ENCODE data around the gene UBE2I.

DNA sequence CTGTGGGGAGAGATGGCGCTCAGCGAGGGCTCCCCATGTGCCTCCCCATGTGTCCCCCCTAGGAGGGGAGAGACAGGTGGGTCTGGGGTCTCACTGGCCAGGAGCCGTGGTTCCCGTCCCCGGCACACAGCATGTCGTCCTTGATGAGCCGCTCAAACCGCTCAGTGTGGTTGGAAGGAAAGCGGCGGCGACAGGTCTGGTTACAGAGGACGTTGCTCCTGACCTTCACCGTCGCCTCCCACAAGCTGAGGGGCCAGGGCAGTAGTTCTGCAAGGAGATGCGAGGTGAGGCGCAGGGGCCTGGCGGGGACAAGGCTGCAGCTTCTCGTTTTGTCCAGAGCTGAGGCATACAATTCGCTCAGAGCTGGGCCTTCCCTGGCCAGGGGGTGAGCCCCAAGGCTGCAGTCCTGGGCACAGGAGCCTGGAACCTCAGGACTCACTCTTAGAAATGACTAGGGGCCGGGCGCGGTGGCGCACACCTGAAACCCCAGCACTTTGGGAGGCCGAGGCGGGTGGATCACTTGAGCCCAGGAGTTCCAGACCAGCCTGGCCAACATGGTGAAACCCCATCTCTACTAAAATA is 22.8 kb upstream of the UBE2I start:
- TF ChIP-seq, protein P1, sequence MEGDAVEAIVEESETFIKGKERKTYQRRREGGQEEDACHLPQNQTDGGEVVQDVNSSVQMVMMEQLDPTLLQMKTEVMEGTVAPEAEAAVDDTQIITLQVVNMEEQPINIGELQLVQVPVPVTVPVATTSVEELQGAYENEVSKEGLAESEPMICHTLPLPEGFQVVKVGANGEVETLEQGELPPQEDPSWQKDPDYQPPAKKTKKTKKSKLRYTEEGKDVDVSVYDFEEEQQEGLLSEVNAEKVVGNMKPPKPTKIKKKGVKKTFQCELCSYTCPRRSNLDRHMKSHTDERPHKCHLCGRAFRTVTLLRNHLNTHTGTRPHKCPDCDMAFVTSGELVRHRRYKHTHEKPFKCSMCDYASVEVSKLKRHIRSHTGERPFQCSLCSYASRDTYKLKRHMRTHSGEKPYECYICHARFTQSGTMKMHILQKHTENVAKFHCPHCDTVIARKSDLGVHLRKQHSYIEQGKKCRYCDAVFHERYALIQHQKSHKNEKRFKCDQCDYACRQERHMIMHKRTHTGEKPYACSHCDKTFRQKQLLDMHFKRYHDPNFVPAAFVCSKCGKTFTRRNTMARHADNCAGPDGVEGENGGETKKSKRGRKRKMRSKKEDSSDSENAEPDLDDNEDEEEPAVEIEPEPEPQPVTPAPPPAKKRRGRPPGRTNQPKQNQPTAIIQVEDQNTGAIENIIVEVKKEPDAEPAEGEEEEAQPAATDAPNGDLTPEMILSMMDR (IDR thresholded peaks at IDR 0.05), result no peak
- no peak for TF ChIP-seq POLR2A (IDR thresholded peaks at IDR 0.05)
